RKO (cell line): ENCODE data around the gene PARP3.
A peak's percentile ranks its signal among the peaks of the same experiment; 100 is the strongest.

Source experiments
- DNase-seq: peaks from one replicate; pipeline ENCODE4 v3.0.0-alpha.2; 2016; ENCODE audit warnings: low spot score

Gene PARP3

GRCh38 chr3:51966922-51967383 is 24.8 kb downstream of the PARP3 start:
- no peak for DNase-seq

- DNase-seq, result peak; percentile 66
Observed at GRCh38 chr3:51967384-51968169, 25.4 kb downstream of the PARP3 start, which contains the start of gene PCBP4. PCBP4 (minus strand) TSS chr3:51967454; CDS start chr3:51961240, 6,214 bp downstream.

- peak; percentile 42 for DNase-seq
Observed at GRCh38 chr3:51968170-51968775, 26.1 kb downstream of the PARP3 start.

- no peak for DNase-seq
Observed at GRCh38 chr3:51968883-51969678, 26.9 kb downstream of the PARP3 start.

- no peak for DNase-seq
Observed at GRCh38 chr3:51969841-51970240, 27.7 kb downstream of the PARP3 start.

GRCh38 chr3:51970606-51971300 is 28.6 kb downstream of the PARP3 start:
- no peak for DNase-seq

- DNase-seq, result no peak
Observed at GRCh38 chr3:51971350-51971749, 29.2 kb downstream of the PARP3 start.

- DNase-seq, result peak; percentile 54
Observed at GRCh38 chr3:51974277-51974962, 32.3 kb downstream of the PARP3 start.

GRCh38 chr3:51974963-51975851 is 33.0 kb downstream of the PARP3 start, which contains the start of gene ABHD14A:
ABHD14A (plus strand) TSS chr3:51975064; CDS start chr3:51975136, 72 bp downstream.
- DNase-seq, result peak; percentile 81

- no peak for DNase-seq
Observed at GRCh38 chr3:51975852-51976549, 33.8 kb downstream of the PARP3 start.

- DNase-seq, result no peak
Observed at GRCh38 chr3:51977446-51978142, 35.4 kb downstream of the PARP3 start.

GRCh38 chr3:51978143-51978502 is 36.0 kb downstream of the PARP3 start:
- no peak for DNase-seq

- DNase-seq, result no peak
Observed at GRCh38 chr3:51980253-51980652, 38.1 kb downstream of the PARP3 start.

- DNase-seq, result peak; percentile 89
Observed at GRCh38 chr3:51982352-51982837, 40.2 kb downstream of the PARP3 start.

- peak; percentile 91 for DNase-seq
Observed at GRCh38 chr3:51982838-51983577, 40.8 kb downstream of the PARP3 start, which contains the start of gene ACY1. ACY1 (plus strand) TSS chr3:51983535; CDS start chr3:51984065, 530 bp downstream.

- no peak for DNase-seq
Observed at GRCh38 chr3:51983578-51984268, 41.6 kb downstream of the PARP3 start.

- DNase-seq, result no peak
Observed at GRCh38 chr3:51984269-51984647, 42.1 kb downstream of the PARP3 start.
